K562 (cell line): Measurements from ENCODE around the gene SAE1. TPM values are rescaled to one million over a fixed set of nuclear protein-coding genes. Genes with fewer than 3 reads are reported as not detected.

Experiments
- BMI1 ChIP-seq: fragments of 150-350 bp; IDR thresholded peaks from 2 replicates; pipeline ENCODE4 v1.6.1; 2014; ENCODE audit warnings: low read length
- CCNT2 ChIP-seq: IDR thresholded peaks from 2 replicates; pipeline ENCODE4 v1.6.1; 2011; ENCODE audit warnings: borderline replicate concordance, low read depth, mild to moderate bottlenecking, moderate library complexity, mixed read lengths, low read length; ENCODE audit not compliant: insufficient read length; ENCODE audit errors: extremely low read depth
- ELF4 ChIP-seq: fragments of 450-650 bp; formaldehyde crosslinking; IDR thresholded peaks from 2 replicates; pipeline ENCODE4 v1.4.0; 2022; ENCODE audit warnings: missing genetic modification characterization
- HLTF ChIP-seq: fragments of 450-650 bp; IDR thresholded peaks from 2 replicates; pipeline ENCODE4 v1.6.1; 2016
- KAT7 ChIP-seq: sonication (generic); formaldehyde crosslinking; IDR thresholded peaks from 2 replicates; pipeline ENCODE4 v1.8.0; 2022; ENCODE audit warnings: missing genetic modification reagents, mild to moderate bottlenecking, borderline replicate concordance
- MYBL2 ChIP-seq, 2 experiments: fragments of 450-650 bp in 1 of 2; sonication (generic) in 1 of 2; formaldehyde crosslinking in 1 of 2; IDR thresholded peaks; 2 replicates each; pipeline versions ENCODE4 v1.6.1 to v1.8.1; 2017 to 2022; ENCODE audit warnings: borderline replicate concordance in 1 of 2, inconsistent platforms in 1 of 2, low read depth in 1 of 2, mild to moderate bottlenecking in 1 of 2, missing genetic modification reagents in 1 of 2, moderate library complexity in 1 of 2
- POLR2AphosphoS5 ChIP-seq: IDR thresholded peaks from 2 replicates; pipeline ENCODE4 v1.6.1; 2011; ENCODE audit warnings: mild to moderate bottlenecking, low read depth, low read length, moderate library complexity; ENCODE audit not compliant: control insufficient read depth, insufficient read depth
- POLR3G ChIP-seq: IDR thresholded peaks from 2 replicates; pipeline ENCODE4 v1.6.1; 2011; ENCODE audit not compliant: insufficient read length, insufficient replicate concordance; ENCODE audit errors: extremely low read depth
- ZNF282 ChIP-seq: sonication (generic); formaldehyde crosslinking; IDR thresholded peaks from 2 replicates; pipeline ENCODE4 v1.8.1; 2023; ENCODE audit warnings: missing genetic modification reagents
- polyA plus RNA-seq, 8 experiments: library from polyadenylated mRNA; depleted of rRNA in 4 of 8; stranded (reverse) in 5 of 8; unstranded in 3 of 8; fragments of >200 nt; fragmentation: Nextera tagmentation in 2 of 8; fragmentation: Illumina TruSeq in 1 of 8; extraction: Ambion mirVana in 2 of 8; extraction: Trizol in 1 of 8; gene quantifications; 2 replicates each; pipeline versions ENCODE4 v1.2.1 to v1.2.3, GENCODE V29; 2011 to 2014; ENCODE audit warnings: inconsistent platforms in 1 of 8, missing spikeins in 1 of 8
- total RNA-seq, 7 experiments: library from RNA; depleted of rRNA in 6 of 7; stranded (reverse); fragments of >200 nt in 6 of 7; fragmentation: Illumina TruSeq in 2 of 7; extraction: Trizol in 2 of 7; gene quantifications; 2 replicates each; pipeline versions ENCODE4 v1.2.1 to v1.2.3, GENCODE V29; 2011 to 2021; ENCODE audit warnings: low replicate concordance in 1 of 7
- TF ChIP-seq, protein P1 (sequence below): fragments of 450-650 bp; IDR thresholded peaks from 2 replicates; pipeline ENCODE4 v1.6.1; 2017; ENCODE audit warnings: antibody characterized with exemption, mild to moderate bottlenecking
- TF ChIP-seq, protein P2 (sequence below): fragments of 450-650 bp; formaldehyde crosslinking; IDR thresholded peaks from 2 replicates; pipeline ENCODE4 v1.4.0; 2020; ENCODE audit warnings: mild to moderate bottlenecking, moderate library complexity
- TF ChIP-seq, protein P3 (sequence below): sonication (generic); formaldehyde crosslinking; IDR thresholded peaks from 2 replicates; pipeline ENCODE4 v1.8.0; 2022; ENCODE audit warnings: mild to moderate bottlenecking, missing genetic modification reagents
- TF ChIP-seq, protein P4 (sequence below): fragments of 250-450 bp; sonication (Bioruptor Pico); IDR thresholded peaks from 2 replicates; pipeline ENCODE4 v1.8.0; 2021; ENCODE audit warnings: borderline replicate concordance, mild to moderate bottlenecking, moderate library complexity; ENCODE audit not compliant: poor library complexity, severe bottlenecking
- TF ChIP-seq, protein P5 (sequence below): sonication (generic); formaldehyde crosslinking; IDR thresholded peaks from 2 replicates; pipeline ENCODE4 v1.8.1; 2022; ENCODE audit warnings: missing genetic modification reagents

The SAE1 gene
- total and polyA plus RNA-seq, 9 of the 15 experiments (the other 6 are each of a cell fraction or from before 2014, with no cell fraction given), result 82.8 to 299 (median 217) TPM

DNA sequence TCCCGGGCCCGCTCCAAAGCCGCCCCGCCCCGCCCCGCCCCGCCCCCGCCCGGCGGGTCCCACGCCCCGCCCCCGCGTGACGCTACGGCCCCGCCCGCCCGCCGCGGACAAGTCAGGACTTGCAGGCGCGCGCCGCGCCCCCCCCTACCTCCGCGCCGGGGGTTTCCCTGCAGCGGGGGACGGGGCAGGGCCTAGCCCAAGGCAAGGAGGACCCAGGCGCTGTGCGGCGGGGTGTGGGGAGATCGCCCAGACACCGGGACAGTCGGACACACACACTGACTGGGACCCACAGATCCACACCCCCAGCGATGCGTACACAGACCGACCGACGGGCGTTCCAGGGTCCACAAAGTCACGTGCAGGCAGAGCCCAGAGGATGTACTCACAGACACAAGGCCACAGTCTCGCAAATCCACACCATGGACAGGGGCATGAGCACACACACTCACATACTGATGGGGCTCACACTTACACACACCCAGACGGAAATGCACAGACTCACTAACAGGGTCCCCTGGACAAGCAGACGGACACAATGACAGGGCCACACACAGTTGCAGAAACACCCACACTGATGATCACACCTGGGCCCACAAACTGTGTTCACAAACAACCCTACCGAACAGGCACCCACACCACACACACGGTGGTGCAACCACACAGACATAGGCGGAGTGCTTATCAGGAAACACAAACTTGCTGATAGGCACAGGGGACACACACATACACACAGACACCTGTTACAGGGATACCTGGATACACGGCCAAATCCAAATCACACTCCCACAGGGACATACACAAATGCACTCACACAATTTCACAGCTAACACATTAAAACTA is 100.8 kb downstream of the SAE1 start (continued):
- TF ChIP-seq, protein P1, sequence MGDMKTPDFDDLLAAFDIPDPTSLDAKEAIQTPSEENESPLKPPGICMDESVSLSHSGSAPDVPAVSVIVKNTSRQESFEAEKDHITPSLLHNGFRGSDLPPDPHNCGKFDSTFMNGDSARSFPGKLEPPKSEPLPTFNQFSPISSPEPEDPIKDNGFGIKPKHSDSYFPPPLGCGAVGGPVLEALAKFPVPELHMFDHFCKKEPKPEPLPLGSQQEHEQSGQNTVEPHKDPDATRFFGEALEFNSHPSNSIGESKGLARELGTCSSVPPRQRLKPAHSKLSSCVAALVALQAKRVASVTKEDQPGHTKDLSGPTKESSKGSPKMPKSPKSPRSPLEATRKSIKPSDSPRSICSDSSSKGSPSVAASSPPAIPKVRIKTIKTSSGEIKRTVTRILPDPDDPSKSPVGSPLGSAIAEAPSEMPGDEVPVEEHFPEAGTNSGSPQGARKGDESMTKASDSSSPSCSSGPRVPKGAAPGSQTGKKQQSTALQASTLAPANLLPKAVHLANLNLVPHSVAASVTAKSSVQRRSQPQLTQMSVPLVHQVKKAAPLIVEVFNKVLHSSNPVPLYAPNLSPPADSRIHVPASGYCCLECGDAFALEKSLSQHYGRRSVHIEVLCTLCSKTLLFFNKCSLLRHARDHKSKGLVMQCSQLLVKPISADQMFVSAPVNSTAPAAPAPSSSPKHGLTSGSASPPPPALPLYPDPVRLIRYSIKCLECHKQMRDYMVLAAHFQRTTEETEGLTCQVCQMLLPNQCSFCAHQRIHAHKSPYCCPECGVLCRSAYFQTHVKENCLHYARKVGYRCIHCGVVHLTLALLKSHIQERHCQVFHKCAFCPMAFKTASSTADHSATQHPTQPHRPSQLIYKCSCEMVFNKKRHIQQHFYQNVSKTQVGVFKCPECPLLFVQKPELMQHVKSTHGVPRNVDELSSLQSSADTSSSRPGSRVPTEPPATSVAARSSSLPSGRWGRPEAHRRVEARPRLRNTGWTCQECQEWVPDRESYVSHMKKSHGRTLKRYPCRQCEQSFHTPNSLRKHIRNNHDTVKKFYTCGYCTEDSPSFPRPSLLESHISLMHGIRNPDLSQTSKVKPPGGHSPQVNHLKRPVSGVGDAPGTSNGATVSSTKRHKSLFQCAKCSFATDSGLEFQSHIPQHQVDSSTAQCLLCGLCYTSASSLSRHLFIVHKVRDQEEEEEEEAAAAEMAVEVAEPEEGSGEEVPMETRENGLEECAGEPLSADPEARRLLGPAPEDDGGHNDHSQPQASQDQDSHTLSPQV, result no peak
- TF ChIP-seq POLR3G (no peak), MYBL2 (IDR thresholded peaks at IDR 0.05; ENCODE audit: low read depth) (no peak), MYBL2 (CRISPR knock-in tag; IDR thresholded peaks at IDR 0.05; ENCODE audit: borderline replicate concordance) (no peak), ELF4 (no peak), POLR2AphosphoS5 (no peak), ZNF282 (CRISPR knock-in tag) (no peak), KAT7 (CRISPR knock-in tag) (no peak), BMI1 (no peak), CCNT2 (peak; percentile 58), HLTF (no peak)
- TF ChIP-seq, protein P2, sequence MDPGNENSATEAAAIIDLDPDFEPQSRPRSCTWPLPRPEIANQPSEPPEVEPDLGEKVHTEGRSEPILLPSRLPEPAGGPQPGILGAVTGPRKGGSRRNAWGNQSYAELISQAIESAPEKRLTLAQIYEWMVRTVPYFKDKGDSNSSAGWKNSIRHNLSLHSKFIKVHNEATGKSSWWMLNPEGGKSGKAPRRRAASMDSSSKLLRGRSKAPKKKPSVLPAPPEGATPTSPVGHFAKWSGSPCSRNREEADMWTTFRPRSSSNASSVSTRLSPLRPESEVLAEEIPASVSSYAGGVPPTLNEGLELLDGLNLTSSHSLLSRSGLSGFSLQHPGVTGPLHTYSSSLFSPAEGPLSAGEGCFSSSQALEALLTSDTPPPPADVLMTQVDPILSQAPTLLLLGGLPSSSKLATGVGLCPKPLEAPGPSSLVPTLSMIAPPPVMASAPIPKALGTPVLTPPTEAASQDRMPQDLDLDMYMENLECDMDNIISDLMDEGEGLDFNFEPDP (CRISPR knock-in tag), result no peak
- TF ChIP-seq, protein P3, sequence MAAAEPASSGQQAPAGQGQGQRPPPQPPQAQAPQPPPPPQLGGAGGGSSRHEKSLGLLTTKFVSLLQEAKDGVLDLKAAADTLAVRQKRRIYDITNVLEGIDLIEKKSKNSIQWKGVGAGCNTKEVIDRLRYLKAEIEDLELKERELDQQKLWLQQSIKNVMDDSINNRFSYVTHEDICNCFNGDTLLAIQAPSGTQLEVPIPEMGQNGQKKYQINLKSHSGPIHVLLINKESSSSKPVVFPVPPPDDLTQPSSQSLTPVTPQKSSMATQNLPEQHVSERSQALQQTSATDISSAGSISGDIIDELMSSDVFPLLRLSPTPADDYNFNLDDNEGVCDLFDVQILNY, result no peak; the same call in 1 of the 2 replicates
- TF ChIP-seq, protein P4, sequence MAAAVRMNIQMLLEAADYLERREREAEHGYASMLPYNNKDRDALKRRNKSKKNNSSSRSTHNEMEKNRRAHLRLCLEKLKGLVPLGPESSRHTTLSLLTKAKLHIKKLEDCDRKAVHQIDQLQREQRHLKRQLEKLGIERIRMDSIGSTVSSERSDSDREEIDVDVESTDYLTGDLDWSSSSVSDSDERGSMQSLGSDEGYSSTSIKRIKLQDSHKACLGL (CRISPR knock-in tag), result no peak
- TF ChIP-seq, protein P5, sequence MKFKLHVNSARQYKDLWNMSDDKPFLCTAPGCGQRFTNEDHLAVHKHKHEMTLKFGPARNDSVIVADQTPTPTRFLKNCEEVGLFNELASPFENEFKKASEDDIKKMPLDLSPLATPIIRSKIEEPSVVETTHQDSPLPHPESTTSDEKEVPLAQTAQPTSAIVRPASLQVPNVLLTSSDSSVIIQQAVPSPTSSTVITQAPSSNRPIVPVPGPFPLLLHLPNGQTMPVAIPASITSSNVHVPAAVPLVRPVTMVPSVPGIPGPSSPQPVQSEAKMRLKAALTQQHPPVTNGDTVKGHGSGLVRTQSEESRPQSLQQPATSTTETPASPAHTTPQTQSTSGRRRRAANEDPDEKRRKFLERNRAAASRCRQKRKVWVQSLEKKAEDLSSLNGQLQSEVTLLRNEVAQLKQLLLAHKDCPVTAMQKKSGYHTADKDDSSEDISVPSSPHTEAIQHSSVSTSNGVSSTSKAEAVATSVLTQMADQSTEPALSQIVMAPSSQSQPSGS (CRISPR knock-in tag), result no peak
